NCI-H82 treated with DMSO at 0.1 percent for 48 hours (cell line): ENCODE data around the gene NDUFS7.

Experiments
- DNase-seq: peaks from one replicate; lab custom pipeline; 2025; ENCODE audit not compliant: unreplicated experiment; lab: John Stamatoyannopoulos, UW

The NDUFS7 gene

GRCh38 chr19:1364070-1364704 lies 19.5 kb upstream of the NDUFS7 start:
- no peak for DNase-seq

DNA sequence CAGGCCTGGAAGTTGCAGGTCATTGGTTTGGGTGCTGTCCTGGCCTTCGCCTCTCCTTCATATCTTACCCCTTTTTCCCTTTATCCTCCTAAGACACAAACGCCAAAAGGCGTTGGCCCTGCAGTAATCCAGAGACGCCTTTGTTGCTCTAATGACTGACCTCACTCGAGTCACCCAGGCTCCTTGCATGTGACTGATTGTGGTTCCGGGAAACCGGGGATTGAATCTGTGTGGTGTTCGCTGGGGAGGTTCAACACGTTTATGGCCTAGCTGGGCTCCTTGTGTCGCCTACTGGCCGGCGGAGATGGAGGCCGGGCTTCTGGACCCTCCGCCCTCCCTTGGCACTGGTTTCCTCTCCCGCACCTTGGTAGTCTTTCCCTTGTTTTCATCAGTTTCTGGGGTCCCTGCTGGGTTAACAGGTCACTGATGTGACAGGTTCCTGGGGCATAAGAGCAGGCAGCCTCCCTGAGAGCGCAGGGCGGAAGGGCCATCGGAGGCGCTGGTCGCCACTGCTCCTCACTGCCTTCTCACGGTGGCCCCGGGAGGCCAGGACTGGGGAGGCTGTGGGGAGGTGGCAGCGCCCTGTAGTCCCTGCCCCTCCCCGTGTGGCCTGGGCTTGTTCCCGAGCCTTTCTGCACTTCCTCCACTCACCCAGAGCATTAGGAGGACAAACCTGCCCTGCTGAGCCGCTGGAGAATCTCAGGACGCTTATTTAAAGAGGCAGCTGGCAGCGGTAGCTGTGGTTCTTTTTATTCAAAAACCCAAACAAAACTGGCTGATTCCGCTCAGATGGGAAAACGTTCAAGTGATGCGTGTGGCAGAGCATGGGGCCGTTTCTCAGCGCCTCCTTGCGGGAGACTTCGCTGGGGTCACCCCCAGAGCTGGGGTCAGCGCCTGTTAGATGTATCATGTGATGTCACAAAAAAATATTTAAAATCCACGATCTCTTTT lies 18.1 kb upstream of the NDUFS7 start:
- no peak for DNase-seq

- no peak for DNase-seq
Observed at GRCh38 chr19:1366296-1366695, 17.4 kb upstream of the NDUFS7 start.

GRCh38 chr19:1366899-1367870 lies 16.5 kb upstream of the NDUFS7 start:
- DNase-seq: no peak

DNA sequence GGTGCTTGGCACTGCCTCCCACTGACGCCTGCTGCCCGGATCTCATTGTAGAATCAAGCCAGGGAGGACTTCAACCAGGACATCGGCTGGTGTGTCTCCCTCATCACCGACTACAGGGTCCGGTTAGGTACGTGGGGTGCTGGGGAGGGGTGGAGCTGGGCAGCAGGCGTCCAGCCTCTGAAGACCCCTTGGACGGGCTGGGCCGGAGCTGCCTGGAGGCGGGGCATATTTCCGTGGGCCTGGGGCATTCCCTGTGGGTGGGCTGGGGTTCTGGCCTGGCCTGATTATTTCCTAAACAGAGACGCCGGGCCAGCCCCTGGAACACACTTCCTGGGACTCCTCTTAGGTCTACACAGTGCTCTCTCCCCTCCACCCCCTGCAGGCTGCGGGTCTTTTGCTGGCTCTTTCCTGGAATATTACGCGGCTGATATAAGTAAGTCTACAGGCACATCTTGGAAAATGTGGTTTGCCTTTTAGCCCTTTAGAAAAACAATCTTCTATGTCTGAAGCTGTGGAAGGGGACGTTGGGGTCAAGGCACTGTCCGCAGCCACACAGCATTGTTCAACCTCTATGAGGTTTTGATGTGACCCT lies 14.4 kb upstream of the NDUFS7 start:
- DNase-seq: no peak

GRCh38 chr19:1370579-1371361 lies 12.9 kb upstream of the NDUFS7 start:
- no peak for DNase-seq

- no peak for DNase-seq
Observed at GRCh38 chr19:1373042-1373533, 10.6 kb upstream of the NDUFS7 start.

- DNase-seq: peak; percentile 53
Observed at GRCh38 chr19:1373534-1374249, 10.0 kb upstream of the NDUFS7 start.

GRCh38 chr19:1374250-1374577 lies 9.5 kb upstream of the NDUFS7 start:
- DNase-seq: no peak

GRCh38 chr19:1376415-1376805 lies 7.3 kb upstream of the NDUFS7 start:
- no peak for DNase-seq

DNA sequence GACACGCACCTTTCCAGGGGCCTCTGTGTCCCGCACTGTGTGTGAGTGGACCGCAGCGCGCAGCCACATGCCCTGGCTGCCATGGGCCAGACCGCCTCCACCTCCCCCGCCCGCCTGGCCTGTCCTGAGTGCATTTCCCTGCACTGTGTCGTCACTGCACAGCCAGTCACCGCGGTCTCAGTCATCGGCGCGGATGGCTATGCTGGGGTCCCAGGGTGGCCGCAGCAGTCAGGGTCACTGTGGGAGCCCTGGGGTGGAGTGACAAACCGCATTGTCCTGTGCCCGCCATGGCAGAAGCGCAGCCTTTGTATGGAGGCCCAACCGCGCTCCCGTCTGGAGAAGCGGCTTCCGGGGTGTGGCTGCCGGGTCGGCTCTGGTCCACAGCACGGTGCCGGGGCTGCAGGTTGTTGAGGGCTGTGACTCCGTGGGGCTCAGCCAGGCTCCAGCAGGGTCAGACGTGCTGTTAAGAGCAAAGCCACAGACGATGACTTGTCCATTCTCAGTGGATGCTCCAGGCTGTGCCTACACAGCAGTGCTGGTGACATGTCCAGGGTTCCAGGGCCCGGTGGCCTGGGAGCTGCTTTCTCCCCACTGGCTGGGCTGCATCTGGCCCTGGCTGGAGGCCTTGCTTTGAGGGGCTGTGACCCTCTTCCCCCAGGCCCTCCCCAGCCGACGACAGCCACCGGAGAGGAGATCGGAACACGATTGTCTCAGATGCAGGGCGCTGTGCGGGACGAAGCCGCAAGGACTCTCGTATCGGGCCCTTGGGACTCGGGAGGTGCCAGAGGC lies 6.3 kb upstream of the NDUFS7 start:
- DNase-seq: no peak

- DNase-seq: no peak
Observed at GRCh38 chr19:1377965-1378785, 5.5 kb upstream of the NDUFS7 start.

GRCh38 chr19:1379126-1379905 lies 4.4 kb upstream of the NDUFS7 start:
- DNase-seq: no peak

- no peak for DNase-seq
Observed at GRCh38 chr19:1379961-1380489, 3.7 kb upstream of the NDUFS7 start.

- no peak for DNase-seq
Observed at GRCh38 chr19:1382250-1382649, 1.5 kb upstream of the NDUFS7 start.

DNA sequence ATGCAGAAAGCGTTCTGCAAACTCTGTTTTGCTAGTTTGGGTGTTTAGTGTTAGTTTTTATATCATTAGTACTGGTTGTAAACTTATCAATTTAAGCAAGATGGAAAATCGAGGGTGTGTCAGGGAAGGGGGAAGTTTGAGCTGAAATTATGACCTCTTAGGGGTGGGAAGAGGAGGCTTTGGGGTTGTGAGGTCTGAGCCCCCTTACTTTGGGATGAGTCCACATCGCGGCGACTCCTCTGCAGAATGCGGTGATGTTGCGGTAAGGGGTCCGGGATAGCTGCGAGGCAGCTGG lies 743 bp upstream of the NDUFS7 start:
- DNase-seq: no peak

DNA sequence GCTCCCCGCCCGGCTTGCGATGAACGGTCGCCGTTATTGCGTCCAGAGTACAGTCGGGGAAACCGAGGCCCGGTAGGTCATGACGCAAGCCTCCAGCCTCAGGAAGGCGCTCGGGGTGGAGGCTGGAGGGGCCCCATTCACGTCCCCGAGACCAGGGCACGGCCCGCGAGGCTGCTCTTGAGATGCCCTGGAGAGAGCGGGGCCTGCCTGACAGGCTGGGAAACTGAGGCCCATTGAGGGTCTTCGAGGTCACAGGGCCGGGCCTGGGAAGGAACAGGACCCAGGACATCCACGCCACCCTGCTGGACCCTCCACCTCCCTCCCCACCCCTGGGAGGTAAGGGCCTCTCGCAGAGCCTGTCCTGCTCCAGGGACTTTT lies 367 bp downstream of the NDUFS7 start:
- DNase-seq: no peak
